Smooth muscle cell (in vitro differentiated cells): ENCODE measurements around the gene APCDD1. TPM values are rescaled to one million over a fixed set of nuclear protein-coding genes. Genes with fewer than 3 reads are reported as not detected.

ENCODE experiments used
- DNase-seq: peaks from one replicate; lab custom pipeline; 2025; ENCODE audit not compliant: unreplicated experiment; lab: John Stamatoyannopoulos, UW
- H2AFZ ChIP-seq: fragments of 200-600 bp; sonication (generic); 2 replicates; pipeline ENCODE4 v1.6.0; 2016; ENCODE audit warnings: antibody characterized with exemption, low read depth, mild to moderate bottlenecking
- H3F3A ChIP-seq: fragments of 200-600 bp; sonication (generic); 2 replicates; pipeline ENCODE4 v1.6.0; 2017; ENCODE audit warnings: antibody characterized with exemption, low read depth
- H3K27ac ChIP-seq: fragments of 200-600 bp; sonication (generic); 2 replicates; pipeline ENCODE4 v1.5.1; 2016; ENCODE audit warnings: low read depth, mild to moderate bottlenecking
- H3K27me3 ChIP-seq: fragments of 200-600 bp; sonication (generic); 2 replicates; pipeline ENCODE4 v1.6.1; 2016; ENCODE audit warnings: low read depth, mild to moderate bottlenecking
- H3K36me3 ChIP-seq: fragments of 200-600 bp; sonication (generic); 2 replicates; pipeline ENCODE4 v1.5.1; 2016; ENCODE audit warnings: low read depth
- H3K4me1 ChIP-seq: fragments of 200-600 bp; sonication (generic); 2 replicates; pipeline ENCODE4 v1.5.1; 2016; ENCODE audit warnings: low read depth
- H3K4me2 ChIP-seq: fragments of 200-600 bp; sonication (generic); 2 replicates; pipeline ENCODE4 v1.6.0; 2016; ENCODE audit warnings: mild to moderate bottlenecking
- H3K4me3 ChIP-seq: fragments of 200-600 bp; sonication (generic); 2 replicates; pipeline ENCODE4 v1.5.1; 2016; ENCODE audit warnings: mild to moderate bottlenecking
- H3K79me2 ChIP-seq: fragments of 200-600 bp; sonication (generic); 2 replicates; pipeline ENCODE4 v1.6.0; 2016; ENCODE audit warnings: low read depth, mild to moderate bottlenecking
- H3K9ac ChIP-seq: fragments of 200-600 bp; sonication (generic); 2 replicates; pipeline ENCODE4 v1.6.0; 2016; ENCODE audit warnings: low read depth
- H3K9me3 ChIP-seq: fragments of 200-600 bp; sonication (generic); replicated peaks from 2 replicates; pipeline ENCODE4 v1.5.1; 2016; ENCODE audit warnings: low read depth
- H4K20me1 ChIP-seq: fragments of 200-600 bp; sonication (generic); 2 replicates; pipeline ENCODE4 v1.6.0; 2016; ENCODE audit warnings: low read depth
- CTCF ChIP-seq: fragments of 200-600 bp; sonication (generic); IDR thresholded peaks from 2 replicates; pipeline ENCODE4 v1.5.1; 2017; ENCODE audit warnings: borderline replicate concordance, mild to moderate bottlenecking, antibody characterized with exemption; ENCODE audit not compliant: insufficient read depth, poor library complexity, severe bottlenecking
- WGBS: methylation state at CpG from one replicate; pipeline ENCODE4 v1.1.7; 2016; ENCODE audit warnings: low lambda C conversion rate; 5-methylcytosine and 5-hydroxymethylcytosine counted together
- polyA plus RNA-seq: library from polyadenylated mRNA; unstranded; fragments of >200 nt; fragmentation: Nextera tagmentation; extraction: Ambion mirVana; gene quantifications from 2 replicates; pipeline ENCODE4 v1.2.1, GENCODE V29; 2016
- total RNA-seq: library from RNA; depleted of rRNA; stranded (reverse); fragments of >200 nt; gene quantifications from 2 replicates; pipeline ENCODE4 v1.2.3, GENCODE V29; 2014

Gene APCDD1
- total and polyA plus RNA-seq, 2 experiments from 2014 or later: 17.3 to 23.1 TPM

GRCh38 chr18:10515456-10515855 is 61.0 kb downstream of the APCDD1 start:
- Histone ChIP-seq H2AFZ (no peak overlapping the region), H3K27ac (no peak overlapping the region), H3F3A (peaks cover 3% of the 10 kb centered on the region), H4K20me1 (no peaks in the 10 kb centered on the region), H3K27me3 (no peaks in the 10 kb centered on the region), H3K36me3 (no peaks in the 10 kb centered on the region), H3K9me3 (no peaks in the 10 kb centered on the region), H3K4me2 (no peak overlapping the region), H3K9ac (no peak overlapping the region), H3K4me3 (no peak overlapping the region), H3K79me2 (no peaks in the 10 kb centered on the region), H3K4me1 (no peaks in the 10 kb centered on the region)
- no peak for DNase-seq
- TF ChIP-seq CTCF: no peak
- 82% methylated on average over 4 of the region's 4 CpGs for WGBS

GRCh38 chr18:10516078-10516477 is 61.6 kb downstream of the APCDD1 start:
- H3K9me3 ChIP-seq: no peaks in the 10 kb centered on the region
- WGBS: 98% methylated on average over 2 of the region's 2 CpGs
- no peak overlapping the region for H2AFZ ChIP-seq
- no peak for DNase-seq
- H3K9ac ChIP-seq: no peak overlapping the region
- no peak overlapping the region for H3K4me3 ChIP-seq
- H3K27ac ChIP-seq: no peak overlapping the region
- H3F3A ChIP-seq: peaks cover 3% of the 10 kb centered on the region
- no peaks in the 10 kb centered on the region for H3K79me2 ChIP-seq
- H3K36me3 ChIP-seq: no peaks in the 10 kb centered on the region
- H3K4me1 ChIP-seq: no peaks in the 10 kb centered on the region
- no peak for TF ChIP-seq CTCF
- no peaks in the 10 kb centered on the region for H4K20me1 ChIP-seq
- H3K27me3 ChIP-seq: no peaks in the 10 kb centered on the region
- H3K4me2 ChIP-seq: no peak overlapping the region

GRCh38 chr18:10518595-10519255 is 64.3 kb downstream of the APCDD1 start:
- no peaks in the 10 kb centered on the region for H3K27me3 ChIP-seq
- no peaks in the 10 kb centered on the region for H3K9me3 ChIP-seq
- H3F3A ChIP-seq: peaks cover 3% of the 10 kb centered on the region
- H3K36me3 ChIP-seq: no peaks in the 10 kb centered on the region
- peak; percentile 5 for DNase-seq
- no peak overlapping the region for H3K9ac ChIP-seq
- H3K27ac ChIP-seq: no peak overlapping the region
- no peaks in the 10 kb centered on the region for H3K79me2 ChIP-seq
- H4K20me1 ChIP-seq: no peaks in the 10 kb centered on the region
- no peaks in the 10 kb centered on the region for H3K4me1 ChIP-seq
- H3K4me2 ChIP-seq: no peak overlapping the region
- no peak overlapping the region for H3K4me3 ChIP-seq
- TF ChIP-seq CTCF: peak; percentile 35
- no peak overlapping the region for H2AFZ ChIP-seq
- WGBS: 61% methylated on average over 12 of the region's 12 CpGs

GRCh38 chr18:10519366-10519765 is 64.9 kb downstream of the APCDD1 start:
- peaks cover 3% of the 10 kb centered on the region for H3F3A ChIP-seq
- H2AFZ ChIP-seq: no peak overlapping the region
- no peaks in the 10 kb centered on the region for H3K27me3 ChIP-seq
- DNase-seq: no peak
- no peak for TF ChIP-seq CTCF
- no peaks in the 10 kb centered on the region for H3K9me3 ChIP-seq
- no peaks in the 10 kb centered on the region for H4K20me1 ChIP-seq
- no peak overlapping the region for H3K9ac ChIP-seq
- no peaks in the 10 kb centered on the region for H3K79me2 ChIP-seq
- WGBS: 58% methylated on average over 2 of the region's 2 CpGs
- peak overlapping the region; percentile 1 for H3K27ac ChIP-seq
- H3K4me2 ChIP-seq: peak overlapping the region; percentile 76
- H3K4me1 ChIP-seq: no peaks in the 10 kb centered on the region
- no peaks in the 10 kb centered on the region for H3K36me3 ChIP-seq
- H3K4me3 ChIP-seq: no peak overlapping the region
